Suprapubic skin (tissue), 3 donors: ENCODE measurements around the gene CHST9.

Experiments
- POLR2A ChIP-seq, 2 donors: fragments of 450-650 bp; IDR thresholded peaks; one replicate each; pipeline ENCODE4 v1.6.1; 2017; ENCODE audit warnings: antibody characterized with exemption in 2 of 2, mild to moderate bottlenecking in 2 of 2, moderate library complexity in 2 of 2
- TF ChIP-seq, protein P1 (sequence below), 2 donors: fragments of 200-600 bp in 1 of 2; fragments of 450-650 bp in 1 of 2; sonication (generic) in 1 of 2; IDR thresholded peaks; one replicate each; pipeline ENCODE4 v1.5.1; 2016 to 2019; ENCODE audit warnings: antibody characterized with exemption in 2 of 2, mild to moderate bottlenecking in 1 of 2, moderate library complexity in 1 of 2

DNA sequence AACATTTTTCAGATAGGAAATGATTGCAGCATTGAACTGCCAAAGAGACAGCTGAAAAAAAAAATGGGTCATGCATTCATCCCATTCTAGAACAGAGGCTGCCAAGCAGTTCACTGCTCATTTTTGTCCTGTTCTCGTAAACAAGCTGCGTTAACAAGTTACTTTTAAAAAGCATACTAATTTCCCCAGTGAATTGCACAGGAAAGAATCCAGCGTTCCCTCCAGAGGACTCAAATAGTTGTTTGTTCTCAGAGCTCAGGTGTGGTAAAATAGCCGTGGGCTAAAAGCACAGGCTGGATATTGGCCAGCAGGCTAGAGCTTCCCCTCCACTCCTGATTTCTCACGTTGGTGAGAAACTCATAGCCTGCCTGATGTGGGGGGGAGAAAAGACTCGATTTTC, 243.5 kb downstream of the CHST9 start:
- TF ChIP-seq, protein P1, sequence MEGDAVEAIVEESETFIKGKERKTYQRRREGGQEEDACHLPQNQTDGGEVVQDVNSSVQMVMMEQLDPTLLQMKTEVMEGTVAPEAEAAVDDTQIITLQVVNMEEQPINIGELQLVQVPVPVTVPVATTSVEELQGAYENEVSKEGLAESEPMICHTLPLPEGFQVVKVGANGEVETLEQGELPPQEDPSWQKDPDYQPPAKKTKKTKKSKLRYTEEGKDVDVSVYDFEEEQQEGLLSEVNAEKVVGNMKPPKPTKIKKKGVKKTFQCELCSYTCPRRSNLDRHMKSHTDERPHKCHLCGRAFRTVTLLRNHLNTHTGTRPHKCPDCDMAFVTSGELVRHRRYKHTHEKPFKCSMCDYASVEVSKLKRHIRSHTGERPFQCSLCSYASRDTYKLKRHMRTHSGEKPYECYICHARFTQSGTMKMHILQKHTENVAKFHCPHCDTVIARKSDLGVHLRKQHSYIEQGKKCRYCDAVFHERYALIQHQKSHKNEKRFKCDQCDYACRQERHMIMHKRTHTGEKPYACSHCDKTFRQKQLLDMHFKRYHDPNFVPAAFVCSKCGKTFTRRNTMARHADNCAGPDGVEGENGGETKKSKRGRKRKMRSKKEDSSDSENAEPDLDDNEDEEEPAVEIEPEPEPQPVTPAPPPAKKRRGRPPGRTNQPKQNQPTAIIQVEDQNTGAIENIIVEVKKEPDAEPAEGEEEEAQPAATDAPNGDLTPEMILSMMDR (IDR thresholded peaks at IDR 0.05) = no peak
- TF ChIP-seq POLR2A (IDR thresholded peaks at IDR 0.05) = no peak
